Erythroblast (primary cell): ENCODE measurements around the gene CTNNA1.
A peak's percentile ranks its signal among the peaks of the same experiment; 100 is the strongest.
"Not testable (repeated sequence)": the region's sequence is repeated elsewhere in the genome, so short reads cannot be mapped to it uniquely, and the experiment has no call there.

ENCODE experiments used
- DNase-seq, 2 experiments: peaks; one replicate each; lab custom pipeline; 2025; lab: John Stamatoyannopoulos, UW
- GATA1 ChIP-seq: IDR thresholded peaks from 2 replicates; pipeline ENCODE4 v1.6.1; 2011; ENCODE audit warnings: low read depth, mild to moderate bottlenecking, control low read depth, low read length, moderate library complexity
- POLR2A ChIP-seq: IDR thresholded peaks from 2 replicates; pipeline ENCODE4 v1.6.1; 2011; ENCODE audit warnings: mild to moderate bottlenecking, low read length

Gene CTNNA1

GRCh38 chr5:138833080-138833479 is 79.9 kb downstream of the CTNNA1 start:
- TF ChIP-seq GATA1 (no peak), POLR2A (no peak)

GRCh38 chr5:138833726-138834480 is 80.7 kb downstream of the CTNNA1 start:
- no peak for DNase-seq
- no peak for TF ChIP-seq POLR2A

More at GRCh38 chr5:138833080-138833479, 79.9 kb downstream of the CTNNA1 start:
- DNase-seq, result no peak

DNA sequence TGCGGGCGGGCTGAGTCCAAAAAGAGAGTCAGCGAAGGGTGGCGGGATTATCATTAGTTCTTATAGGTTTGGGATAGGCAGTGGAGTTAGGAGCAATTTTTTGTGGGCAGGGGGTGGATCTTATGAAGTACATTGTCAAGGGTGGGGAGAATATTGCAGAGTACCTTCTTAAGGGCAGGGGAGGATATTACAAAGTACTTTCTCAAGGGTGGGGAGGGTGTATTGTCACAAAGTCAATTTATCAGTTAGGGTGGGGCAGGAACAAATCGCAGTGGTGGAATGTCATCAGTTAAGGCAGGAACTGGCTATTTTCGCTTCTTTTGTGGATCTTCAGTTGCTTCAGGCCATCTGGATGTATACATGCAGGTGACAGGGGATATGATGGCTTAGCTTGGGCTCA is 81.6 kb downstream of the CTNNA1 start:
- not testable (repeated sequence) for DNase-seq

GRCh38 chr5:138837160-138837559 is 83.9 kb downstream of the CTNNA1 start:
- DNase-seq, result no peak
- no peak for TF ChIP-seq GATA1
- TF ChIP-seq POLR2A, result no peak

DNA sequence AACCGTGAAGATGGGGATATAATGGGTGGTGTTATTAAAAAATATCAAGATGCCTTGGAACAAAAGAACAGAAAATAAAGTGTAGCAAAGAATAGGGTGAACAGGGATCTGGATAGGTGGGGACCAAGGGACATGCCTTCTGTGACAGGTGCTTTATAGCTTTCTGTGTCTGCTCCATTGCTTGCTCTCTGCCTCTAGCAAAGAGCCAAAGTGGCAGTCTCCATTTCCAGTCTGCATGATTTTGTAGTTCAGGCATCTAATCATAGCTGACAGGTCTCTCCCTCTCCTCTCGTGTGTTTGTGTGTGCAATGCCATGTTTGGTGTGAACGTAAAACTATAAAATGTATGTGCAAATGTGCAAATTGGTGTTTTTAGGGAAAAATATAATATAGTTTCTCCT is 86.9 kb downstream of the CTNNA1 start:
- no peak for TF ChIP-seq POLR2A
- TF ChIP-seq GATA1, result no peak

DNA sequence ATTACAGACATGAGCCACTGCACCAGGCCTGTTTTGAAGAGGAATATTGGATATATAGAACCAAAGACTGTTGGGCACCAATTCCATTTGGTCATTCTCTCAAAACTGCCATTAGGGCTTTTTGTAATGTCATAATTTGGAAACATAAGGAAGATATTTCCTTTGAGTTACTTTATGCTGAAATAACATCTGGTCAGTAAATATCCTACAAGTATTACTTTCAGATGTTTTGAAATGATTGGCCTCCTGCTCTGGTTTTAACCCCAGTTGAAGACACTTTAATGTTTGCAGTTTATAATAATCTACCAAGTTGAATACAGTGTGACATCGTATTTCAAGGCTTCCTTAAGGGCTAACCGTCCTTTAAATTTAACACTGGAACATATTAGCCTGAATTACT is 88.3 kb downstream of the CTNNA1 start:
- DNase-seq, result no peak
- TF ChIP-seq GATA1 (no peak), POLR2A (no peak)

More for the DNA sequence above, 86.9 kb downstream of the CTNNA1 start:
- no peak for DNase-seq

DNA sequence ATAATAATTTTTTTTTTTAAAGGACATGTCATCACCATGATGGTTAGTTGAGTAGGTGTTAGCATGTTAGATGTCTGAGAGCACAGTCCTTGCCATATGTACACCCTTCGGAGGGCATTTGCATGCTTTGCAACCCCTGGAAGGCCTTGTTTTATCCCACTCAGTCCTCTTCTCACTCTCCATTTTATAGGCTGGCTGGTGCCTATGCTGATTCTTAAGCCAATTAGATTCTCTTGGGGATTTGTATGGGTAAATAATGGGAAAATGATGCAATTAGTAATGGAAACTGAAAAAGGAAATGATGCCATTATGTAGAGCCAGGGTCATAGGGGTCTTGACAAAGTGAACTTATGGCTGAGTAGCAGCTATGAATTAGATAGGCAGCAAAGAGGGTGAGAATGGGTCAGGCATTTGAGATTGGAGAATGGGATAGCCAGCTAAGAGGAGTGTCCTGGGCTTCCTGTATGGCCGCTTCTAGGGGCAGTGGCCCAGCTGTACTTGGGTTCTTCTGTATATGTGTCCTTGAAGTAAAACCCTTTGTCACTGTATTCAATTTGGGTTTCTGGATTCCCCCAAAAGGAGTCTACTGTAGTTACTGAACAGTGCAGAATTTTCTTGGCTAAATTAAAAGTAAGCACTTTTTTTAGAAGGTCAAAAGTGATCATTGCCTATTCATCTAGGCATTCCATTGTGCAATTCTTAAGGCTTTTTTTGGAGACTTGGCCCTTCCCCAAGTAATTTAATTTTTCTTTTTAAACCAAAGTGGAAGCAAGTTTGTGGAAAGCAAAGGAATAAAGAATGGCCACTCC is 90.3 kb downstream of the CTNNA1 start:
- DNase-seq, result no peak
- TF ChIP-seq POLR2A (no peak), GATA1 (no peak)

DNA sequence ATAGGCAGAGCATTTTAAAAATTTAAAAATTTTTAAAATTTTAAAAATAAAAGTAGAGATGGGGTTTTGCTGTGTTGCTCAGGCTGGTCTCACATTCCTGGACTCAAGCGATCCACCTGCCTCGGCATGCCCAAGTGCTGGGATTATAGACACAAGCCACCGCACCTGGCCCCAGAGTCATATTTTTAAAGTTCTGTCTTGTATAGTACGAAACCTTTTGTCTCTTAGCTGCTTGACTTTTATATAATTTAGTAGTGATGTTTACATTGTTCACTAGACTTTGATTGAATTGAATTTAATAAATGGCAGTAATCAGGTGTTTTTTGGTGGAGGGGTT is 90.9 kb downstream of the CTNNA1 start:
- TF ChIP-seq POLR2A (no peak), GATA1 (no peak)
- no peak for DNase-seq

GRCh38 chr5:138844812-138845513 is 91.7 kb downstream of the CTNNA1 start:
- TF ChIP-seq GATA1 (no peak), POLR2A (no peak)
- no peak for DNase-seq

DNA sequence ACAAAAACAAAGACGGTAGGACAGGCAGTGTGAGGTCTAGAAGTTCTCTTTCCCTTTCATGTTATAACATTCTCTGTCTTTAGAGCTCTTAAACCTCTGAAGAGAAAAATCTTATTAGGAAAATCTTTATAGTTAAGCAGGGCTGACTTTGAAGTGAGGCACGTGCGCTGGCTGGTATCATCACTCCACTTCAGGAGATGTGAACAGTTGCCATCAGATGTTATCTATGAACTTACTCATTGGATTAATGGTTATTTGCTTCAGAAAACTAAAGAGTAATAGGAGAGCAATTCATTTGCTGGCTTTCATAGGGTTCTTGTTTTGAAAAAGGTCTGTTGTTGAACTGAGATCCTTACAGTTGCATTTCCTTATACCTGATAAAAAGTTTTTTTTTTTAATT is 96.2 kb downstream of the CTNNA1 start:
- TF ChIP-seq GATA1 (no peak), POLR2A (no peak)
- peak in 1 of 2 experiments; percentile 9 for DNase-seq

- TF ChIP-seq GATA1, result no peak
- TF ChIP-seq POLR2A, result no peak
- DNase-seq, result no peak
Observed at GRCh38 chr5:138849882-138850281, 96.7 kb downstream of the CTNNA1 start.

GRCh38 chr5:138850865-138851435 is 97.7 kb downstream of the CTNNA1 start:
- no peak for TF ChIP-seq POLR2A
- no peak for TF ChIP-seq GATA1
- no peak for DNase-seq

GRCh38 chr5:138853132-138853531 is 99.9 kb downstream of the CTNNA1 start:
- no peak for TF ChIP-seq GATA1
- no peak for TF ChIP-seq POLR2A
- no peak for DNase-seq

GRCh38 chr5:138867011-138867410 is 113.8 kb downstream of the CTNNA1 start:
- no peak for DNase-seq
- no peak for TF ChIP-seq POLR2A
- no peak for TF ChIP-seq GATA1
